ENCODE measurements around the gene GLS.
A peak's percentile ranks its signal among the peaks of the same experiment; 100 is the strongest.

GLS gene

GRCh38 chr2:190997526-190998113 lies 117.0 kb downstream of the GLS start:
- no peak for DNase-seq

- no peak for DNase-seq
Observed at GRCh38 chr2:190999058-190999457, 118.4 kb downstream of the GLS start.

- no peak for DNase-seq
Observed at GRCh38 chr2:190999949-191000665, 119.5 kb downstream of the GLS start.

GRCh38 chr2:191001032-191001431 lies 120.4 kb downstream of the GLS start:
- DNase-seq = no peak

GRCh38 chr2:191001624-191002023 lies 121.0 kb downstream of the GLS start:
- DNase-seq = no peak

- no peak for DNase-seq
Observed at GRCh38 chr2:191003405-191004309, 123.0 kb downstream of the GLS start.

- no peak for DNase-seq
Observed at GRCh38 chr2:191006297-191006696, 125.7 kb downstream of the GLS start.

GRCh38 chr2:191006997-191007783 lies 126.6 kb downstream of the GLS start:
- no peak for DNase-seq

- no peak for DNase-seq
Observed at GRCh38 chr2:191008286-191008685, 127.7 kb downstream of the GLS start.

GRCh38 chr2:191009541-191010374 lies 129.1 kb downstream of the GLS start:
- no peak for DNase-seq

GRCh38 chr2:191010887-191011885 lies 130.6 kb downstream of the GLS start:
- no peak for DNase-seq

- DNase-seq = no peak
Observed at GRCh38 chr2:191012346-191012745, 131.7 kb downstream of the GLS start.

GRCh38 chr2:191012845-191013681 lies 132.4 kb downstream of the GLS start:
- no peak for DNase-seq

GRCh38 chr2:191013682-191013931 lies 133.0 kb downstream of the GLS start:
- no peak for DNase-seq

- DNase-seq = peak; percentile 98
Observed at GRCh38 chr2:191013932-191014652, 133.5 kb downstream of the GLS start, which contains the start of gene STAT1. TSS of gene STAT1 (minus strand) at chr2:191014171. CDS start at chr2:191010003, 4,168 bp downstream.

GRCh38 chr2:191014653-191015020 lies 134.0 kb downstream of the GLS start:
- DNase-seq = no peak

Measured in right forelimb (tissue), 1 donor.